Liver (tissue), 3 donors: Measurements from ENCODE around the gene OSBPL10.

Experiments used
- EGR1 ChIP-seq, 2 donors: IDR thresholded peaks; 2 replicates each; pipeline ENCODE4 v1.6.1; 2016 to 2018; ENCODE audit warnings: antibody characterized with exemption in 2 of 2, low read depth in 2 of 2
- HNF4A ChIP-seq, 2 donors: conservative IDR thresholded peaks; 2 replicates each; pipeline ENCODE4 v1.6.1; 2016; ENCODE audit warnings: antibody characterized with exemption in 2 of 2, mild to moderate bottlenecking in 2 of 2
- RXRA ChIP-seq, 2 donors: IDR thresholded peaks; 2 replicates each; pipeline ENCODE4 v1.6.1; 2017 to 2018; ENCODE audit warnings: antibody characterized with exemption in 2 of 2, mild to moderate bottlenecking in 1 of 2
- TAF1 ChIP-seq: conservative IDR thresholded peaks from 2 replicates; pipeline ENCODE4 v1.6.1; 2016; ENCODE audit warnings: antibody characterized with exemption, mild to moderate bottlenecking
- TF ChIP-seq, protein P1 (sequence below): fragments of 150-350 bp; IDR thresholded peaks from 2 replicates; pipeline ENCODE4 v1.5.1; 2017; ENCODE audit warnings: improper control_type of control experiment, low read depth, low read length; ENCODE audit not compliant: missing input control
- TF ChIP-seq, protein P2 (sequence below): IDR thresholded peaks from 2 replicates; pipeline ENCODE4 v1.6.1; 2016; ENCODE audit warnings: antibody characterized with exemption
- TF ChIP-seq, protein P3 (sequence below): IDR thresholded peaks from 2 replicates; pipeline ENCODE4 v1.6.1; 2016; ENCODE audit warnings: antibody characterized with exemption, mild to moderate bottlenecking
- donor health status: healthy.
- donor health status: healthy.

DNA sequence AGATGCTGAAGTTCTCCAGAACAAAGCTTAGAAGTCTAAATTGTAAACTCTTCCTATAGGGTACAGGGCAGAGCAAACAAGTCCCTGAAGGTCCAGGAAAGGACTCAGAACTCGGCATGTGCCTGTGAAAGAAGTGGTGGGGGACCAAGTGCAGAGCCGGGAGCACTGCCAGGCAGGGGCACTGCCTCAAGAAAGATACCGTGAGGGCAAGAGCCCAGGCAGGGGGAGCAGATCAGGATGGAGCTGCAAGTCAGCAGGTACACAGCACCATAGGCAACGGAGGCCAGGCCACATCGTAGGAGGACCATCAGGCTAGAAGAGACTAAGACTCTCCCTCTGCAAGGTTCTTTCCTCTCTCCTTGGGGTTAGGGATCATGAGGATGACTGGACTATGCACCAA is 191.6 kb downstream of the OSBPL10 start:
- TF ChIP-seq, protein P1, sequence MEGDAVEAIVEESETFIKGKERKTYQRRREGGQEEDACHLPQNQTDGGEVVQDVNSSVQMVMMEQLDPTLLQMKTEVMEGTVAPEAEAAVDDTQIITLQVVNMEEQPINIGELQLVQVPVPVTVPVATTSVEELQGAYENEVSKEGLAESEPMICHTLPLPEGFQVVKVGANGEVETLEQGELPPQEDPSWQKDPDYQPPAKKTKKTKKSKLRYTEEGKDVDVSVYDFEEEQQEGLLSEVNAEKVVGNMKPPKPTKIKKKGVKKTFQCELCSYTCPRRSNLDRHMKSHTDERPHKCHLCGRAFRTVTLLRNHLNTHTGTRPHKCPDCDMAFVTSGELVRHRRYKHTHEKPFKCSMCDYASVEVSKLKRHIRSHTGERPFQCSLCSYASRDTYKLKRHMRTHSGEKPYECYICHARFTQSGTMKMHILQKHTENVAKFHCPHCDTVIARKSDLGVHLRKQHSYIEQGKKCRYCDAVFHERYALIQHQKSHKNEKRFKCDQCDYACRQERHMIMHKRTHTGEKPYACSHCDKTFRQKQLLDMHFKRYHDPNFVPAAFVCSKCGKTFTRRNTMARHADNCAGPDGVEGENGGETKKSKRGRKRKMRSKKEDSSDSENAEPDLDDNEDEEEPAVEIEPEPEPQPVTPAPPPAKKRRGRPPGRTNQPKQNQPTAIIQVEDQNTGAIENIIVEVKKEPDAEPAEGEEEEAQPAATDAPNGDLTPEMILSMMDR, result no peak
- no peak for TF ChIP-seq EGR1 (IDR thresholded peaks at IDR 0.05; ENCODE audit: low read depth in 2 of 2)
- TF ChIP-seq TAF1, result no peak
- TF ChIP-seq, protein P2, sequence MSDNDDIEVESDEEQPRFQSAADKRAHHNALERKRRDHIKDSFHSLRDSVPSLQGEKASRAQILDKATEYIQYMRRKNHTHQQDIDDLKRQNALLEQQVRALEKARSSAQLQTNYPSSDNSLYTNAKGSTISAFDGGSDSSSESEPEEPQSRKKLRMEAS, result no peak
- no peak for TF ChIP-seq HNF4A (conservative IDR thresholded peaks at IDR 0.05)
- TF ChIP-seq, protein P3, sequence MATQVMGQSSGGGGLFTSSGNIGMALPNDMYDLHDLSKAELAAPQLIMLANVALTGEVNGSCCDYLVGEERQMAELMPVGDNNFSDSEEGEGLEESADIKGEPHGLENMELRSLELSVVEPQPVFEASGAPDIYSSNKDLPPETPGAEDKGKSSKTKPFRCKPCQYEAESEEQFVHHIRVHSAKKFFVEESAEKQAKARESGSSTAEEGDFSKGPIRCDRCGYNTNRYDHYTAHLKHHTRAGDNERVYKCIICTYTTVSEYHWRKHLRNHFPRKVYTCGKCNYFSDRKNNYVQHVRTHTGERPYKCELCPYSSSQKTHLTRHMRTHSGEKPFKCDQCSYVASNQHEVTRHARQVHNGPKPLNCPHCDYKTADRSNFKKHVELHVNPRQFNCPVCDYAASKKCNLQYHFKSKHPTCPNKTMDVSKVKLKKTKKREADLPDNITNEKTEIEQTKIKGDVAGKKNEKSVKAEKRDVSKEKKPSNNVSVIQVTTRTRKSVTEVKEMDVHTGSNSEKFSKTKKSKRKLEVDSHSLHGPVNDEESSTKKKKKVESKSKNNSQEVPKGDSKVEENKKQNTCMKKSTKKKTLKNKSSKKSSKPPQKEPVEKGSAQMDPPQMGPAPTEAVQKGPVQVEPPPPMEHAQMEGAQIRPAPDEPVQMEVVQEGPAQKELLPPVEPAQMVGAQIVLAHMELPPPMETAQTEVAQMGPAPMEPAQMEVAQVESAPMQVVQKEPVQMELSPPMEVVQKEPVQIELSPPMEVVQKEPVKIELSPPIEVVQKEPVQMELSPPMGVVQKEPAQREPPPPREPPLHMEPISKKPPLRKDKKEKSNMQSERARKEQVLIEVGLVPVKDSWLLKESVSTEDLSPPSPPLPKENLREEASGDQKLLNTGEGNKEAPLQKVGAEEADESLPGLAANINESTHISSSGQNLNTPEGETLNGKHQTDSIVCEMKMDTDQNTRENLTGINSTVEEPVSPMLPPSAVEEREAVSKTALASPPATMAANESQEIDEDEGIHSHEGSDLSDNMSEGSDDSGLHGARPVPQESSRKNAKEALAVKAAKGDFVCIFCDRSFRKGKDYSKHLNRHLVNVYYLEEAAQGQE, result no peak
- no peak for TF ChIP-seq RXRA (IDR thresholded peaks at IDR 0.05)
